Measurements from ENCODE around the gene NT5DC1.

- no peak for TF ChIP-seq POLR2A (IDR thresholded peaks at IDR 0.05)
- TF ChIP-seq, protein P1, sequence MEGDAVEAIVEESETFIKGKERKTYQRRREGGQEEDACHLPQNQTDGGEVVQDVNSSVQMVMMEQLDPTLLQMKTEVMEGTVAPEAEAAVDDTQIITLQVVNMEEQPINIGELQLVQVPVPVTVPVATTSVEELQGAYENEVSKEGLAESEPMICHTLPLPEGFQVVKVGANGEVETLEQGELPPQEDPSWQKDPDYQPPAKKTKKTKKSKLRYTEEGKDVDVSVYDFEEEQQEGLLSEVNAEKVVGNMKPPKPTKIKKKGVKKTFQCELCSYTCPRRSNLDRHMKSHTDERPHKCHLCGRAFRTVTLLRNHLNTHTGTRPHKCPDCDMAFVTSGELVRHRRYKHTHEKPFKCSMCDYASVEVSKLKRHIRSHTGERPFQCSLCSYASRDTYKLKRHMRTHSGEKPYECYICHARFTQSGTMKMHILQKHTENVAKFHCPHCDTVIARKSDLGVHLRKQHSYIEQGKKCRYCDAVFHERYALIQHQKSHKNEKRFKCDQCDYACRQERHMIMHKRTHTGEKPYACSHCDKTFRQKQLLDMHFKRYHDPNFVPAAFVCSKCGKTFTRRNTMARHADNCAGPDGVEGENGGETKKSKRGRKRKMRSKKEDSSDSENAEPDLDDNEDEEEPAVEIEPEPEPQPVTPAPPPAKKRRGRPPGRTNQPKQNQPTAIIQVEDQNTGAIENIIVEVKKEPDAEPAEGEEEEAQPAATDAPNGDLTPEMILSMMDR (IDR thresholded peaks at IDR 0.05): no peak
- TF ChIP-seq EP300 (IDR thresholded peaks at IDR 0.05): no peak
- TF ChIP-seq POLR2AphosphoS5 (IDR thresholded peaks at IDR 0.05): no peak
Observed at GRCh38 chr6:116192786-116193185, 92.1 kb downstream of the NT5DC1 start.
